Measurements from ENCODE around the gene CYS1.
"Not testable (repeated sequence)": the region's sequence is repeated elsewhere in the genome, so short reads cannot be mapped to it uniquely, and the experiment has no call there.

The CYS1 gene

GRCh38 chr2:10011606-10012325, 68.4 kb downstream of the CYS1 start:
- DNase-seq, result not testable (repeated sequence)

DNA sequence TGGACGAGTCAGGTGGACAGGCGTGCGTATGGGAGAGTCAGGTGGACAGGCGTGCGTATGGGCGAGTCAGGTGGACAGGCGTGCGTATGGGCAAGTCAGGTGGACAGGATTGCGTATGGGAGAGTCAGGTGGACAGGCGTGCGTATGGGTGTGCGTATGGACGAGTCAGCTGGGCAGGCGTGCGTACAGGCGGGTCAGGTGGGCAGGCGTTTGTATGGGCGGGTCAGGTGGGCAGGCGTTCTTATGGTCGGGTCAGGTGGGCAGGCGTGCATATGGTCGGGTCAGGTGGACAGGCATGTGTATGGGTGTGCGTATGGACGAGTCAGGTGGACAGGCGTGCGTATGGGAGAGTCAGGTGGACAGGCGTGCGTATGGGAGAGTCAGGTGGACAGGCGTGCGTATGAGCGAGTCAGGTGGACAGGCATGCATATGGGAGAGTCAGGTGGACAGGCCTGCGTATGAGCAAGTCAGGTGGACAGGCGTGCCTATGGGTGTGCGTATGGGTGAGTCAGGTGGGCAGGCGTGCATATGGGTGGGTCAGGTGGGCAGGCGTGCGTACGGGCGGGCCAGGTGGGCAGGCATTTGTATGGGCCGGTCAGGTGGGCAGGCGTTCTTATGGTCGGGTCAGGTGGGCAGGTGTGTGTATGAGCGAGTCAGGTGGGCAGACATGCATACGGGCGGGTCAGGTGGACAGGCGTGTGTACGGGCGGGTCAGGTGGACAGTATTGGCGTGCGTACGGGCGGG, 69.2 kb downstream of the CYS1 start:
- DNase-seq, result not testable (repeated sequence)

DNA sequence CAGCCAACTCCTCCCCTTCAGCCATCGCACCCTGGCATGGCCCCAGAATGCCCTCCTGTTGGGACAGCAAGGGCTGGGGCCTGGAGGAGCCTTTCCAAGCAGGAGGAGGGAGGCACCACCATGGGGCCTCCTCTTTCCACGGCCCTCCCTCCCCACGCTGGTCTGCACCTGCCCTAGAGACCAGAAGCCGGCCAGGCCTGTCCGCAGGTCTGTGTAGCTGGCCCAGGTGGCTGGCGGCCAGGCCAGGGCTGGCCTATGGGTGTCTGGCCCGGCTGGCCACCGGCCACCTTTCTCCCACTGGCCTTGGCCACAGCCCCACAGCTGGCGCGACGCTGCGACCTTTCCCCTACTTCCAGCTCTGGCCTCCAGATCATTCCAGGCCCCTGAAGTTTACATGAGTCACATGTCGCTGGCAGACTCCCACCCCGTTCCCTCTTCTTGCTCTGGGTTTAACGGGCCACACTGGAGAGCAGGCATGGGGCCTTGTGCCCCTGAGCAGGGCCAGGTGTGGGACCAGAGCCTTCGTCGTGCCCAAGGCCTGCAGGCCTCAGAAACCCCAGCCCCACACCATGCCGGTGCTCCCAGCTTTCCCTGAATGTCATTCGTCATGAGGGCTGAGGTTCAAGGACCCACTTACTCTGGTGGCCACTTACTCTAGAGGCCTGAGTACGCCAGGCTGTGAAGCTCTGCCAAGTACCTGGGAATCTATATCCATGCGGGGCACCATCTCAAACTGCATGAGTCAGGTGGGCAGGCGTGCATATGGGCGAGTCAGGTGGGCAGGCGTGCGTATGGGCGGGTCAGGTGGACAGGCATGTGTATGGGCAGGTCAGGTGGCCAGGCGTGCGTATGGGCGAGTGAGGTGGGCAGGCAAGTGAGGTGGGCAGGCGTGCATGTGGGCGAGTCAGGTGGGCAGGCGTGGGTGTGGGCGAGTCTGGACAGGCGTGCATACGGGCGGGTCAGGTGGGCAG, 70.1 kb downstream of the CYS1 start:
- DNase-seq, result no peak

DNA sequence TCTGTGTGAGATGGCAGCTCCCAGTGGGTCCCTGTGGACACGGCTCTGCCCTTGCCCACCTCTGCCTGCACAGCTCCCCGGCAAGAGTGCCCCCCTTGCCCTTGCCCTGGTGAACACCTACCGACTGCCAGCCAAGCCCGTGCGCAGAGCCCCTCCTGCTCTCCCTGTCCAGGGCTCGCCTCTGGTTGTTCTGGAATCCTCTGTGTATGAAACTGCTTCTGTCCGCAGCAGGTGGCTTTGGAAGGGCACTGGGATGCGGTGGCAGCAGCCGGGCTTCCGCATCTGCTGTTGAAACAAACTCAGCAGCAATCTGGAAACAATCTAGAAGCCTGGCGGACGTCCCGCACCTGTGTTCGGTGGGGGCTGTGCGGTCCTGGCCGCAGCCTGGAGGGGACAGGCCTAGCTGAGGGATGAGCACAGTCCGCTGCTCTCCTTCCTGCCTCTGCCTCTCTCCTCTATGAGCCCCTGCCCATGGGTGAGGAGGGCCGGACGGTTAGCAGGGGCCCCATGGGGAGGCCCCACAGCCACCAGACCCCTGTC, 70.9 kb downstream of the CYS1 start:
- DNase-seq, result no peak

- DNase-seq, result no peak
Observed at GRCh38 chr2:10008809-10009176, 71.4 kb downstream of the CYS1 start.

- no peak for DNase-seq
Observed at GRCh38 chr2:10007921-10008808, 72.0 kb downstream of the CYS1 start.

- no peak for DNase-seq
Observed at GRCh38 chr2:10007435-10007834, 72.8 kb downstream of the CYS1 start.
